ENCODE data around the gene SPOCK1. TPM values are rescaled to one million over a fixed set of nuclear protein-coding genes. Genes with fewer than 3 reads are reported as not detected.

The SPOCK1 gene
- total and polyA plus RNA-seq, 2 of the 4 experiments (the other 2 are of a cell fraction), result 5.0 to 20.3 TPM

GRCh38 chr5:137312011-137312410, 187.1 kb downstream of the SPOCK1 start:
- no peak overlapping the region for H3K27ac ChIP-seq (ENCODE audit: insufficient read depth, low read length)
- peaks cover 3% of the 10 kb centered on the region; the same call in 1 of the 2 replicates for H3K9me1 ChIP-seq (ENCODE audit: insufficient read depth, low read length)
- ChIA-PET CTCF (interaction anchor here (0.8 to 1.0 kb wide), 2 partner anchors 8 to 30 kb away, joined by 3 to 5 read pairs; no protein-coding TSS in a partner anchor), POLR2A (ENCODE audit: unreplicated experiment) (no interaction called here)
- no peaks in the 10 kb centered on the region for H3K79me1 ChIP-seq (ENCODE audit: low read depth in 1 of 2, low read length in 2 of 2)
- H2BK120ac ChIP-seq (ENCODE audit: low read depth, low read length), result peak overlapping the region; percentile 60
- H3K56ac ChIP-seq (ENCODE audit: extremely low read depth, insufficient read depth, low read length), result no peak overlapping the region
- no peak overlapping the region for H4K5ac ChIP-seq (ENCODE audit: low read depth, low read length)
- peaks cover 7% of the 10 kb centered on the region for H3K27me3 ChIP-seq (ENCODE audit: control insufficient read depth, insufficient read depth, low read length)
- H3K23ac ChIP-seq (ENCODE audit: low read depth, low read length), result no peak overlapping the region
- peak overlapping the region; percentile 40; the same call in 1 of the 2 replicates for H2BK20ac ChIP-seq (ENCODE audit: low read depth, low read length)
- TF ChIP-seq RFX5 (IDR thresholded peaks at IDR 0.05; ENCODE audit: low read depth, low read length), result no peak
- no peak for TF ChIP-seq MAFK (IDR thresholded peaks at IDR 0.05; ENCODE audit: low read depth, low read length)
- TF ChIP-seq ELK1 (IDR thresholded peaks at IDR 0.05; ENCODE audit: borderline replicate concordance, low read depth, low read length), result no peak
- TF ChIP-seq BHLHE40 (IDR thresholded peaks at IDR 0.05; ENCODE audit: low read depth, low read length), result no peak
- TF ChIP-seq CHD1 (IDR thresholded peaks at IDR 0.05; ENCODE audit: low read depth, low read length), result no peak
- TF ChIP-seq CTCF (conservative IDR thresholded peaks at IDR 0.05; ENCODE audit: low read depth, low read length), result no peak
- in situ Hi-C loops (cut with MboI; ENCODE audit: low sequenced_read_pairs) (loop anchor here (25.0 kb wide), 1 partner anchor 425 kb away; the partner anchor contains the start of gene KLHL3), intact Hi-C loops (cut with micrococcal nuclease) (no loop called here), dilution Hi-C loops (cut with HindIII; ENCODE audit: low sequenced_read_pairs, unreplicated experiment) (no loop called here)
- no peak overlapping the region for H3K4me2 ChIP-seq (ENCODE audit: low read depth, low read length)
- H3K14ac ChIP-seq (replicated peaks; ENCODE audit: low read depth, low read length), result no peak overlapping the region
- H2BK15ac ChIP-seq (ENCODE audit: low read depth, low read length), result peak overlapping the region; percentile 89; the same call in 2 of the 3 replicates
- no CpG with 5 or more reads among the region's 2 CpGs for WGBS, 2 experiments (ENCODE audit: extremely low coverage in 2 of 2, insufficient read length in 1 of 2)
- no peaks in the 10 kb centered on the region for H3K9me3 ChIP-seq (ENCODE audit: control insufficient read depth, insufficient read depth, low read length)
- peak overlapping the region in 1 of 2 experiments; percentile 32; a peak in 1 of 4 replicates for H4K8ac ChIP-seq (ENCODE audit: low read depth in 2 of 2, low read length in 2 of 2)
- H2AFZ ChIP-seq (replicated peaks; ENCODE audit: low read length, poor library complexity), result no peak overlapping the region
- no peak overlapping the region for H2BK5ac ChIP-seq (ENCODE audit: low read depth, low read length, poor library complexity, severe bottlenecking)
- no peak for DNase-seq
- H3K36me3 ChIP-seq (ENCODE audit: control insufficient read depth, insufficient read depth, low read length), result no peaks in the 10 kb centered on the region
- no peak for ATAC-seq (ENCODE audit: low read depth)
- peaks cover 10% of the 10 kb centered on the region for H3K4me1 ChIP-seq (ENCODE audit: control insufficient read depth, insufficient read depth, low read length)
- H3K4ac ChIP-seq (ENCODE audit: low read depth, low read length), result peak overlapping the region; percentile 31
- no peak overlapping the region for H3K4me3 ChIP-seq (ENCODE audit: insufficient read depth, low read depth, low read length)
- no peak overlapping the region for H2AK9ac ChIP-seq (replicated peaks; ENCODE audit: low read depth, low read length, poor library complexity)
- H4K20me1 ChIP-seq (ENCODE audit: insufficient read depth, low read length), result no peaks in the 10 kb centered on the region
- no peak overlapping the region for H3K9ac ChIP-seq (ENCODE audit: low read depth, low read length)
- H4K91ac ChIP-seq (ENCODE audit: insufficient read depth, low read depth, low read length), result peak overlapping the region; percentile 46; the same call in 1 of the 2 replicates
- BruUV-seq (replicated peaks), result no TSS peak
- H2AK5ac ChIP-seq (ENCODE audit: low read depth, low read length), result peak overlapping the region; percentile 35; the same call in 1 of the 2 replicates
- no peak overlapping the region for H3K18ac ChIP-seq (ENCODE audit: low read depth, low read length)

Measured in IMR-90 (cell line).